Astrocyte of the cerebellum (primary cell): ENCODE results near the gene PAQR9.

Source experiments
- DNase-seq: peaks from one replicate; pipeline ENCODE4 v3.0.0-alpha.2; 2011; ENCODE audit warnings: low read depth
- H3K4me3 ChIP-seq: 2 replicates; pipeline ENCODE4 v1.5.1; 2011; ENCODE audit warnings: mild to moderate bottlenecking, low read depth, low read length, moderate library complexity
- in situ Hi-C: cut with HindIII; loops from 2 replicates; pipeline ENCODE4 v1.10.0; 2017; ENCODE audit warnings: low sequenced_read_pairs
- TF ChIP-seq, protein P1 (sequence below): IDR thresholded peaks from 2 replicates; pipeline ENCODE4 v1.5.1; 2012; ENCODE audit warnings: low read length, low read depth, moderate library complexity, mild to moderate bottlenecking; ENCODE audit errors: missing control alignments

Gene PAQR9

DNA sequence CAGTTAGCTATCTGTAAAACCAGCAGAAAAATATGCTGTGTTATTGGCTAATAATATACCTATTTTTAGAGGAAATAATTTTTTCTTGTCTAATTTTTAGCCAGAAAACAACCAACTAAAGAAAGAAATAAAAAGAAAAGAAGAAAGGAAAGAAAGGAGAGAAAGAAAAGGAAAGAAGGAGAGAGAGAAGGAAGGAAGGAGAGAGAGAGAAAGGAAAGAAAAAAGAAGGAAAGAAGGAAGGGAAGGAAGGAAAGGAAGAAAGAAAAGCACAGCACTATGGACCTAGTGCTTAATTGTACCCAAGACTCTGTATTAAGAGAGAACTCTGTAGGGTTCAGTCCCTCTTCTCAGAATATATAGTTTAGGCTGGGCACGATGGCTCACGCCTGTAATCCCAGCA is 3.3 kb upstream of the PAQR9 start:
- DNase-seq = no peak
- in situ Hi-C loops = no loop called here
- TF ChIP-seq, protein P1, sequence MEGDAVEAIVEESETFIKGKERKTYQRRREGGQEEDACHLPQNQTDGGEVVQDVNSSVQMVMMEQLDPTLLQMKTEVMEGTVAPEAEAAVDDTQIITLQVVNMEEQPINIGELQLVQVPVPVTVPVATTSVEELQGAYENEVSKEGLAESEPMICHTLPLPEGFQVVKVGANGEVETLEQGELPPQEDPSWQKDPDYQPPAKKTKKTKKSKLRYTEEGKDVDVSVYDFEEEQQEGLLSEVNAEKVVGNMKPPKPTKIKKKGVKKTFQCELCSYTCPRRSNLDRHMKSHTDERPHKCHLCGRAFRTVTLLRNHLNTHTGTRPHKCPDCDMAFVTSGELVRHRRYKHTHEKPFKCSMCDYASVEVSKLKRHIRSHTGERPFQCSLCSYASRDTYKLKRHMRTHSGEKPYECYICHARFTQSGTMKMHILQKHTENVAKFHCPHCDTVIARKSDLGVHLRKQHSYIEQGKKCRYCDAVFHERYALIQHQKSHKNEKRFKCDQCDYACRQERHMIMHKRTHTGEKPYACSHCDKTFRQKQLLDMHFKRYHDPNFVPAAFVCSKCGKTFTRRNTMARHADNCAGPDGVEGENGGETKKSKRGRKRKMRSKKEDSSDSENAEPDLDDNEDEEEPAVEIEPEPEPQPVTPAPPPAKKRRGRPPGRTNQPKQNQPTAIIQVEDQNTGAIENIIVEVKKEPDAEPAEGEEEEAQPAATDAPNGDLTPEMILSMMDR = no peak
- H3K4me3 ChIP-seq = no peak overlapping the region

DNA sequence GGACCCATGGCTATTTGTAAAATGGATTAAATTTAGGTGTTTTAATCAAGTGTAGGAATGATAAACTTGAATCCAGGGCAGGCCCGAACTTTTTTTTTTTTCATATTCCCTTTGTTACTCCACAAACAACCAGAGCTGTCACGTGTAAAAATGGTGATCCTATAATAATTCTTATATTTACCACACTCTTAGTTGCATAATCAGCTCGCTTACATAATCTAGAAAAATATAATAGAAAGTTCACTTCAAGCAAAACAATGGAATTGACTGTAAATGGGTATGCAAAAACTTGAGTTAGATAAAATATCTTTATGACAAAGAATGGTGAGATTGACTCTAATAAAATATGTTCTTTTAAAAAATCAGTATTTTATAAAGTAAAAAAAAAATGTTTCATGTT is 2.1 kb upstream of the PAQR9 start:
- DNase-seq = no peak
- TF ChIP-seq, protein P1 = no peak
- H3K4me3 ChIP-seq = no peak overlapping the region
- in situ Hi-C loops = no loop called here

DNA sequence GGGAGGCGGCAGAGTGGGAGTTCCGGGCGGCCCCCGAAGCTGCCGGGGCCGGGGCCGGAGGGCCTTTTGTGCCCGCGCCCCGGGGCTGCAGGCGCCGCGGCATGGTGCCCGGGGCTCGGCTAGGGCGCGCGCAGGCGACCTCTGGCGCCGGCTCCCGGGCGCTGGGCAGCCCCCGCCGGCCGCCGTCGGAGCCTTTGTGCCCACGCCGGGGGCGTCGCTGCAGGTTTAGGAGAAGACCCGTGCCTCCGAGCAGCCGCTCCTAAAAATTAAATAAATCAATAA is 299 bp downstream of the PAQR9 start:
- no peak for DNase-seq
- TF ChIP-seq, protein P1 = no peak
- in situ Hi-C loops = no loop called here
- H3K4me3 ChIP-seq = peak overlapping the region; percentile 63

DNA sequence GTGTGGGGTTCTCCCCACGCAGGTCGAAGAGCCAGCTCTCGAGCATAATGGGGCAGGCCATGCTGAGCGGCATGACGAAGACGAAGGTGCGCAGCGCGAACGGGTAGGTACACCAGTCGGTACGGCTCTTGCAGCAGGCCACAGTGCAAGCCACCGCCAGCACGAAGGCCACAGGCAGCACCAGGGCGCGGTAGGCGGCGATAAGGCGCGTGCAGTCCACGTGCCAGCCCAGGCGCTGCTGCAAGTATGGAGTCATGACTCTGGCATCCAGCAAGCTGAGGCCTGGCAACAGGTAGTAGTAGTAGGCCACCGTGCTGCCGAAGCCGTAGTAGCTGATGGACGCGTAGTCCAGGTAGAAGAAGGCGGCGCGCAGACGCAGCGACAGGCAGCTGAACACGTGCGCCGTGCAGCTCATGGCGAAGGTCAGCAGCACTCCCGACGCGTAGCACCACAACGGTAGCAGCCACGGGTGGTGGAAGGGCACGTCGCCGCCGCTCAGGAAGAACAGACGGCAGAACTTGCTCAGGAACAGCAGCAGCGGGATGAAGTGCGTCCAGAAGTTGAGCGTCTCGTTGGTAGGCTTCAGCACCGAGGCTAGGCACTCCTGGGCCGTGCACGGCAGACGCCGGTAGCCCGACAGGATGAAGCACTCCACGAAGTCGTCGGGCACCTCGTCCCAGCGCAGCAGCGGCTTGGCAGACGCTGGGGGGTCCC is 797 bp downstream of the PAQR9 start:
- TF ChIP-seq, protein P1 = no peak
- no peak for DNase-seq
- H3K4me3 ChIP-seq = peak overlapping the region; percentile 63
- in situ Hi-C loops = no loop called here

DNA sequence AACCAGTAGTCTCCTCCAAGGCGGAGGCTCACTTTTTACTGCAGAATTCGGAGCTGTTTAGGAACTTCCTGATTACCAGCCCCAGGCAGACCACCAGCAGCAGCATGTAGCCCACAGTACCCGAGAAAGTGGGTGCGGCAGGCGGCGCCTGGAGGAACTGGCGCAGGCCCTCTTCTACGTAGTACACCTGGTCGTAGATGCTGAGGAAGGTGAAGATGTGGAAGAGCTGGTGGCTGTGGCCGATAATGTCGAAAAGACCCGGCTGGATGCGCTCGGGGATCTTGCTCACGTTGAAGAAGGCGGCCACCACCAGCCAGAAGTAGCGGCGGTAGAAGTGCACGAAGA is 1.3 kb downstream of the PAQR9 start:
- no peak for DNase-seq
- in situ Hi-C loops = no loop called here
- TF ChIP-seq, protein P1 = no peak
- no peak overlapping the region for H3K4me3 ChIP-seq

DNA sequence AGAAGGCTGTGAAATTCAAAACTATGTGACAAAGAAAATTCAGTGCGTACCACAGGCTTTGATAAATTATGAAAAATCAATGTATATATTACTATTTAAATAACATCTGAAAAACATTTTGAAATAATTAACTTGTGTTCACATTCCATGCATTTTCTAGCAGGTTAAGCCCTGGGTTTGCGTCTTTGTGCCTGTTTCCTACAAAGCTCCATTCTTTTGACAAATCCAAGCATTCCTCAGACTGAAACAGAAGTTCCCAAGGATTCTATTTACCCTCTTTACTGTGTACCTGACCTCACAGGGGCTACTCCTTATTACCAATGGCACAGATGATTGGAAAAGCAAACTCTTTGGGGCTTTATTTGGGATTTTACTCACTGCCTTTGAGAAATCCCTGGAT is 1.9 kb downstream of the PAQR9 start:
- TF ChIP-seq, protein P1 = no peak
- in situ Hi-C loops = no loop called here
- H3K4me3 ChIP-seq = no peak overlapping the region
- no peak for DNase-seq
